BJ (cell line): ENCODE measurements around the gene AGAP1. TPM values are rescaled to one million over a fixed set of nuclear protein-coding genes. Genes with fewer than 3 reads are reported as not detected.

Experiments used
- CTCF ChIA-PET: fragments of 350-600 bp; formaldehyde crosslinking; extraction: SDS; loops from one replicate; lab custom pipeline; 2021; ENCODE audit warnings: antibody characterized with exemption, inconsistent platforms; lab: Yijun Ruan, JAX
- POLR2A ChIA-PET: fragments of 300-600 bp; sonication (Branson Sonifier 250); formaldehyde crosslinking; extraction: SDS; loops from one replicate; lab custom pipeline; 2021; ENCODE audit warnings: antibody characterized with exemption; lab: Charles Lee
- DNase-seq: peaks from one replicate; pipeline ENCODE4 v3.0.0-alpha.2; 2011; ENCODE audit warnings: low read depth
- H3K27me3 ChIP-seq: 2 replicates; pipeline ENCODE4 v1.6.0; 2011; ENCODE audit warnings: low read length; ENCODE audit not compliant: control insufficient read depth, insufficient read depth
- H3K36me3 ChIP-seq: 2 replicates; pipeline ENCODE4 v1.5.1; 2011; ENCODE audit warnings: low read length; ENCODE audit not compliant: control insufficient read depth, insufficient read depth
- H3K4me3 ChIP-seq: 2 replicates; pipeline ENCODE4 v1.5.1; 2011; ENCODE audit warnings: low read depth, mild to moderate bottlenecking, control low read depth, low read length
- CTCF ChIP-seq: IDR thresholded peaks from 2 replicates; pipeline ENCODE4 v1.5.1; 2011; ENCODE audit warnings: low read depth, mild to moderate bottlenecking, control low read depth, inconsistent platforms, low read length, moderate library complexity; ENCODE audit not compliant: insufficient read depth
- polyA plus RNA-seq: library from polyadenylated mRNA; depleted of rRNA; stranded (reverse); fragments of >200 nt; gene quantifications from 2 replicates; pipeline ENCODE4 v1.2.3, GENCODE V29; 2011

The AGAP1 gene
- polyA plus RNA-seq, 1 experiment = 14.9 TPM

GRCh38 chr2:235535423-235536130, 41.7 kb downstream of the AGAP1 start:
- ChIA-PET POLR2A (no interaction called here), CTCF (no interaction called here)
- H3K27me3 ChIP-seq = no peaks in the 10 kb centered on the region
- no peaks in the 10 kb centered on the region for H3K36me3 ChIP-seq
- no peak overlapping the region for H3K4me3 ChIP-seq
- no peak for DNase-seq
- TF ChIP-seq CTCF = no peak

- no peak for DNase-seq
- H3K27me3 ChIP-seq = no peaks in the 10 kb centered on the region
- ChIA-PET POLR2A (no interaction called here), CTCF (no interaction called here)
- no peaks in the 10 kb centered on the region for H3K36me3 ChIP-seq
- TF ChIP-seq CTCF = no peak
- H3K4me3 ChIP-seq = no peak overlapping the region
Observed at GRCh38 chr2:235536711-235537110, 42.9 kb downstream of the AGAP1 start.

GRCh38 chr2:235537186-235537585, 43.3 kb downstream of the AGAP1 start:
- Histone ChIP-seq H3K27me3 (no peaks in the 10 kb centered on the region), H3K4me3 (no peak overlapping the region), H3K36me3 (no peaks in the 10 kb centered on the region)
- CTCF ChIA-PET = no interaction called here
- no peak for TF ChIP-seq CTCF
- no peak for DNase-seq
- POLR2A ChIA-PET = no interaction called here

GRCh38 chr2:235537587-235537986, 43.7 kb downstream of the AGAP1 start:
- ChIA-PET CTCF (no interaction called here), POLR2A (no interaction called here)
- TF ChIP-seq CTCF = no peak
- Histone ChIP-seq H3K4me3 (no peak overlapping the region), H3K27me3 (no peaks in the 10 kb centered on the region), H3K36me3 (no peaks in the 10 kb centered on the region)
- DNase-seq = no peak

- CTCF ChIA-PET = no interaction called here
- POLR2A ChIA-PET = no interaction called here
Observed at GRCh38 chr2:235538144-235538639, 44.3 kb downstream of the AGAP1 start.

More at GRCh38 chr2:235538144-235538639, 44.3 kb downstream of the AGAP1 start:
- no peak for DNase-seq
- no peaks in the 10 kb centered on the region for H3K36me3 ChIP-seq
- TF ChIP-seq CTCF = no peak
- no peak overlapping the region for H3K4me3 ChIP-seq
- H3K27me3 ChIP-seq = no peaks in the 10 kb centered on the region
